ENCODE results near the gene GOLGA6C.

GRCh38 chr15:75309711-75310110 is 51.6 kb downstream of the GOLGA6C start:
- no peak for TF ChIP-seq TBP (optimal IDR thresholded peaks at IDR 0.05; ENCODE audit: low read depth, low read length)
- no peak for TF ChIP-seq TAF7 (tag; IDR thresholded peaks at IDR 0.05)
- no peak for TF ChIP-seq ZNF592 (IDR thresholded peaks at IDR 0.05)
- no peak for TF ChIP-seq ZBTB7A (IDR thresholded peaks at IDR 0.05; ENCODE audit: borderline replicate concordance, control insufficient read depth, low read depth, low read length)
- TF ChIP-seq POLR2H (tag; IDR thresholded peaks at IDR 0.05; ENCODE audit: low read depth), result no peak
- no peak for TF ChIP-seq CTCF (IDR thresholded peaks at IDR 0.05 in 2 of 3, conservative IDR thresholded peaks at IDR 0.05 in 1 of 3; ENCODE audit: insufficient read depth in 2 of 3, low read depth in 1 of 3, low read length in 3 of 3)
- no peak for TF ChIP-seq POLR2AphosphoS2 (IDR thresholded peaks at IDR 0.05; ENCODE audit: low read length)
- TF ChIP-seq E2F1 (CRISPR knock-in tag; IDR thresholded peaks at IDR 0.05), result no peak
- no peak for TF ChIP-seq ZNF253 (CRISPR knock-in tag; conservative IDR thresholded peaks at IDR 0.05)
- TF ChIP-seq BDP1 (IDR thresholded peaks at IDR 0.05; ENCODE audit: insufficient read depth, insufficient read length), result no peak
